Measurements from ENCODE around the gene ING1. TPM values are rescaled to one million over a fixed set of nuclear protein-coding genes. Genes with fewer than 3 reads are reported as not detected.

Gene ING1
- polyA plus RNA-seq, 3 donors, result 26.0 to 30.2 (median 27.6) TPM

DNA sequence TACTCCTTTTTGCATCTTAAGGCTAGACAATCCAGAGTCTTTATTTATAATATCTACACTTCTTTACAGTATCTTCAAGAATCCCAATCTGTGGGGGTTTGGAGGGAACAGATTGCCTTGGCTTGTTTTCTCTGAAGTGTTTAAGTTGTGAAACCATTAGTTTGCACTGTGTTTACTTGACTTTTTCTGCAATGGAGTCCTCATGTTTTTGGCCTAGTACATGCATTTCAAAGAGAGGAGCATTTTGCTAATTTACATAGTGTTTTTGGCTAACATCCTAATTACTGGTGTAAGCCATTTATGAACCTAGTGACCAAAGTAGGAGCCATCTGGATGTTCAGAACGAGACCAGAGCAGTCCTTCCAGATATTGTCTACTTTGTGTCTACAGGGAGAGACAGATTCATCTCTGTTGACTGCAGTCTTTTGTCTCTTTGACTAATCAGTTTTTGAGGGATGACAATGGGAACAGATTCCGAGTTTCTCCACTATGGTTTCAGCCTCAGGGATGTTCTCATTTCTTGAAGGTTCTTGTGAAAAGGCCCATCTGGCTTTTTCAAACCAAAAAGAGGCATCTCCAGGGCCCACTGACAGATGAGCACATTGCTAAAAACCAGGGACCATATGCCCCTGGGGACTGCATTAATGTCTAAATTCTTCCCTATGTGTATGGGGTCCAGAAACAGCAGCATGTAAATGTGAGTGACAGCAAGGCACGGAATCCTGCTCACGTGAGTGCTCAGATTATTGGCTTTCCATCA, 53.4 kb downstream of the ING1 start:
- no peak for DNase-seq

DNA sequence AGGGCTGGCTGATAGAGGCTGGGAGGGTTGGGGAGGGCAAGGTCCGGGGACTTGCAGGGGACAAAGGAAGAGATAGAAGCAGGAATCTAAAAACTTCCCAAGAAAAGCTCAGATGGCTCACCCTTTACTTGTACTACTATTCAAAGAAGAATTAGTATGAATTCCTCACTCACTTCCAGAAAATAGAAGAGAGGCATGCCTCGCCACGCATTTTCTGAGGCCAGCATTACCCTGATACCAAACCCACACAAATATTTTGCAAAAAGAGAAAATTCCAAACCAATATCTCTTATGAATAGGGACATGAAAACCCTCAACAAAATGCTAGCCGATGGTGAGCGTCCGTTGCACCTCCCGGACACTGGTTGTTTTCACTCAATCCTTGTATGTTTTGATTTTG, 54.0 kb downstream of the ING1 start:
- DNase-seq, result no peak

GRCh38 chr13:110769097-110769496, 55.6 kb downstream of the ING1 start:
- DNase-seq, result no peak

GRCh38 chr13:110770678-110771077, 57.2 kb downstream of the ING1 start:
- no peak for DNase-seq

DNA sequence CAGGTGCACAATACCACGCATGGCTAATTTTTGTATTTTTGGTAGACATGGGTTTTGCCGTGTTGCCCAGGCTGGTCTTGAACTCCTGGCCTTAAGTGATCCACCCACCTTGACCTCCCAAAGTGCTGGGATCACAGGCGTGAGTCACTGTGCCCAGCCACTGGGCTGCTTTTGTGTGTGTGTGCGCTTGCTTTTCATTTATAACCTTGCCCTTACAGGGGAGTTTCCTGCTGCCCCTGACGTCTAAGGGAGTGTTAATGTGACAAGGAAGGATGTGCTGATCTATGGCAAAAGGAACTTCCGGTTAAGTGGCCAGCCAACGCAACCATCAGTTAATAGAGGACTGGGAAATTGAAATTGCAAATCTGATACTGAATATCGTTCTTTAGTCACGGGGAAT, 57.7 kb downstream of the ING1 start:
- DNase-seq, result no peak

DNA sequence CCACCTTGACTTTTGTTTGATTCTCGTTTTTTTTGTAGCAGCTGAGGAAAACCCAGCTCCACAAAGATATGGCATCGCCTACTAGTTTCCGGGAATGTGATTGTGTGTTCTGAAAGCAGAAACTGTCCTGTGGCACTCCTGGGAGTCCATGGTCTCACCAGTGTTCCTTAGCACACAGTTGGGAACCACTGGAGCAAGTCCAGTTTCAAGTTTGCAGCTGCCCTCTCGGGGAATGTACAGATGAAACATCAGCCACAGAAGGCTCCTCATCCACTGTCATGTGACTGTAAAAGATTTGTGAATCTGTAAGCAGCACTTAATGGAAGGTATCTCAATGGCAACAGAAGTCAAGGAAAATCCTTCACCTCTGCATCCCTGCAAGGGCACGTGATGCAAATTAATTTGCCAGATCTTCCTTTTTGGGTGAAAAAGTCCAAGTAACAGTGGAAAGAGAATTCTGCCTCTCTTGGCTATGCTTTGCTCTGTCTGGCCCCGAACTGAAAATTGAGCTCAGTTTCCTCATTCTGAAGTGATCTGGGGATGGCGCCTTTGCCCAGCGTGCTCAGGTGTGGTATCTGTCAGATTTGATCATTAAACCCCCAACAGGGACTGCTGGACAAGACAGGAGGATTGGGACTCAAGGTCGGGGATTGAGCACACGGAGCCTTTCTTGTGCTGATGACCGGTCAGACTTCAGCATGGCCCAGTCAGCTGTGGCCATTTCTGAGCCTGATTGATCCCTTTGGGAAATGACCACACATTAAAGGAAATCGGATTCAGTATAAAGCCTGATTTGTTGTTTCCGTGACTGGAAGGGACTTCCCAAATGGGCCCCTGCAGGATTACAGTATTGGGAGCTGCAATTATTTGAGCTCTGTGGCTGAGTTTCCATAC, 58.8 kb downstream of the ING1 start:
- DNase-seq, result peak; percentile 11

Other genes with a start within 250 kb of the ING1 start
- gene RAB20, start 152.0 kb upstream of the ING1 start, polyA plus RNA-seq (ENCODE audit: insufficient read length in 3 of 3), result 1 to 10 TPM; 6.6 to 9.2 (median 9.1) TPM
- gene NAXD, start 98.2 kb upstream of the ING1 start, polyA plus RNA-seq (ENCODE audit: insufficient read length in 3 of 3), result 10 to 100 TPM; 41.8 to 47.1 (median 45.1) TPM
- 10 to 100 TPM; 66.5 to 82.2 (median 74.7) TPM for gene CARS2, start 7.6 kb upstream of the ING1 start, polyA plus RNA-seq (ENCODE audit: insufficient read length in 3 of 3)
- 100 to 1,000 TPM; 206 to 389 (median 356) TPM for gene ANKRD10, start 201.4 kb downstream of the ING1 start, polyA plus RNA-seq (ENCODE audit: insufficient read length in 3 of 3)